Muscle of leg (tissue), 11 donors: ENCODE measurements around the gene BLOC1S1. TPM values are rescaled to one million over a fixed set of nuclear protein-coding genes. Genes with fewer than 3 reads are reported as not detected.
A peak's percentile ranks its signal among the peaks of the same experiment; 100 is the strongest.

ENCODE experiments used
- DNase-seq: peaks from one replicate; pipeline ENCODE4 v3.0.0; 2013
- H3K27ac ChIP-seq: one replicate; pipeline ENCODE4 v1.5.1; 2013; ENCODE audit warnings: mild to moderate bottlenecking, low read length, control low read depth
- H3K27me3 ChIP-seq: one replicate; pipeline ENCODE4 v1.6.1; 2013; ENCODE audit warnings: low read length; ENCODE audit not compliant: control insufficient read depth, insufficient read depth
- H3K36me3 ChIP-seq: one replicate; pipeline ENCODE4 v1.6.1; 2013; ENCODE audit warnings: low read length; ENCODE audit not compliant: control insufficient read depth, insufficient read depth
- H3K4me1 ChIP-seq: one replicate; pipeline ENCODE4 v1.6.1; 2013; ENCODE audit warnings: low read length; ENCODE audit not compliant: control insufficient read depth, insufficient read depth
- H3K4me3 ChIP-seq: one replicate; pipeline ENCODE4 v1.5.1; 2013; ENCODE audit warnings: low read length, control low read depth
- H3K9me3 ChIP-seq: replicated peaks from 2 replicates; pipeline ENCODE4 v1.6.1; 2013; ENCODE audit warnings: low read depth, low read length; ENCODE audit not compliant: control insufficient read depth
- WGBS: methylation state at CpG from one replicate; pipeline ENCODE4 v1.1.5; 2013; ENCODE audit warnings: missing lambda C conversion rate; ENCODE audit not compliant: insufficient coverage; 5-methylcytosine and 5-hydroxymethylcytosine counted together
- polyA plus RNA-seq, 8 donors: library from polyadenylated mRNA; unstranded; fragments of 120-200 nt; gene quantifications; one replicate each; pipeline versions ENCODE4 v1.2.1 to v1.2.3, GENCODE V29; 2013; ENCODE audit warnings: inconsistent platforms in 1 of 8, low replicate concordance in 1 of 8; ENCODE audit not compliant: insufficient read length in 8 of 8, insufficient read depth in 1 of 8
- total RNA-seq: library from RNA; stranded (reverse); fragments of 120-200 nt; gene quantifications from one replicate; pipeline ENCODE4 v1.2.4, GENCODE V29; 2013

The BLOC1S1 gene
- total and polyA plus RNA-seq, 9 donors: 97.2 to 135 (median 116) TPM

GRCh38 chr12:55707841-55708694 is 7.8 kb upstream of the BLOC1S1 start, which contains the start of gene ITGA7:
Gene ITGA7, minus strand, starts transcription at chr12:55707904. Its CDS starts 222 bp downstream, at chr12:55707682.
- Histone ChIP-seq H3K4me3 (peak within 1 kb of the TSS; percentile 86), H3K4me1 (peaks cover 66% of the 10 kb centered on the region), H3K27me3 (peaks cover 16% of the 10 kb centered on the region), H3K9me3 (no peaks in the 10 kb centered on the region), H3K36me3 (no peaks in the 10 kb centered on the region), H3K27ac (peak within 1 kb of the TSS; percentile 94)
- DNase-seq: peak; percentile 85
- 0% methylated on average over 18 of the region's 39 CpGs for WGBS

- peaks cover 61% of the 10 kb centered on the region for H3K4me1 ChIP-seq
- no peaks in the 10 kb centered on the region for H3K9me3 ChIP-seq
- peak overlapping the region; percentile 77 for H3K27ac ChIP-seq
- H3K36me3 ChIP-seq: no peaks in the 10 kb centered on the region
- peak; percentile 60 for DNase-seq
- peaks cover 16% of the 10 kb centered on the region for H3K27me3 ChIP-seq
- H3K4me3 ChIP-seq: peak overlapping the region; percentile 86
- WGBS: no CpG with 5 or more reads among the region's 3 CpGs
Measured at GRCh38 chr12:55708695-55709233, 7.1 kb upstream of the BLOC1S1 start.

GRCh38 chr12:55711786-55712553 is 3.9 kb upstream of the BLOC1S1 start:
- 32% methylated on average over 4 of the region's 4 CpGs for WGBS
- H3K9me3 ChIP-seq: no peaks in the 10 kb centered on the region
- H3K4me3 ChIP-seq: peak overlapping the region; percentile 29
- H3K36me3 ChIP-seq: no peaks in the 10 kb centered on the region
- peaks cover 48% of the 10 kb centered on the region for H3K4me1 ChIP-seq
- peak overlapping the region; percentile 74 for H3K27ac ChIP-seq
- peak; percentile 78 for DNase-seq
- peaks cover 14% of the 10 kb centered on the region for H3K27me3 ChIP-seq

- DNase-seq: no peak
- no peak overlapping the region for H3K4me3 ChIP-seq
- H3K4me1 ChIP-seq: peaks cover 52% of the 10 kb centered on the region
- H3K9me3 ChIP-seq: no peaks in the 10 kb centered on the region
- no CpG with 5 or more reads among the region's 1 CpG for WGBS
- H3K27ac ChIP-seq: peak overlapping the region; percentile 74
- H3K27me3 ChIP-seq: peaks cover 8% of the 10 kb centered on the region
- no peaks in the 10 kb centered on the region for H3K36me3 ChIP-seq
Measured at GRCh38 chr12:55712700-55713415, 3.0 kb upstream of the BLOC1S1 start.

GRCh38 chr12:55713721-55714120 is 2.1 kb upstream of the BLOC1S1 start:
- no peak overlapping the region for H3K27ac ChIP-seq
- no peak for DNase-seq
- H3K9me3 ChIP-seq: no peaks in the 10 kb centered on the region
- H3K4me3 ChIP-seq: no peak overlapping the region
- peaks cover 4% of the 10 kb centered on the region for H3K36me3 ChIP-seq
- H3K27me3 ChIP-seq: peaks cover 6% of the 10 kb centered on the region
- peaks cover 53% of the 10 kb centered on the region for H3K4me1 ChIP-seq
- 100% methylated on average over 1 of the region's 2 CpGs for WGBS

GRCh38 chr12:55715169-55715764 is 579 bp upstream of the BLOC1S1 start:
- H3K9me3 ChIP-seq: no peaks in the 10 kb centered on the region
- H3K4me1 ChIP-seq: peaks cover 58% of the 10 kb centered on the region
- WGBS: 80% methylated on average over 3 of the region's 7 CpGs
- peak overlapping the region; percentile 97 for H3K27ac ChIP-seq
- H3K27me3 ChIP-seq: no peaks in the 10 kb centered on the region
- peaks cover 13% of the 10 kb centered on the region for H3K36me3 ChIP-seq
- peak overlapping the region; percentile 72 for H3K4me3 ChIP-seq
- DNase-seq: no peak

GRCh38 chr12:55716582-55716957 is 724 bp downstream of the BLOC1S1 start:
- H3K4me3 ChIP-seq: peak overlapping the region; percentile 72
- WGBS: 0% methylated on average over 7 of the region's 13 CpGs
- peak overlapping the region; percentile 97 for H3K27ac ChIP-seq
- peaks cover 71% of the 10 kb centered on the region for H3K4me1 ChIP-seq
- H3K27me3 ChIP-seq: no peaks in the 10 kb centered on the region
- no peaks in the 10 kb centered on the region for H3K9me3 ChIP-seq
- peaks cover 19% of the 10 kb centered on the region for H3K36me3 ChIP-seq
- no peak for DNase-seq

GRCh38 chr12:55717011-55718007 is 1.5 kb downstream of the BLOC1S1 start:
- H3K27ac ChIP-seq: peak overlapping the region; percentile 97
- peaks cover 73% of the 10 kb centered on the region for H3K4me1 ChIP-seq
- H3K36me3 ChIP-seq: peaks cover 23% of the 10 kb centered on the region
- WGBS: 38% methylated on average over 5 of the region's 8 CpGs
- H3K9me3 ChIP-seq: no peaks in the 10 kb centered on the region
- peak; percentile 85 for DNase-seq
- H3K27me3 ChIP-seq: no peaks in the 10 kb centered on the region
- peak overlapping the region; percentile 72 for H3K4me3 ChIP-seq
